Choroid plexus epithelial cell (primary cell): ENCODE results near the gene GLB1L.

Experiments
- DNase-seq: peaks from one replicate; pipeline ENCODE4 v3.0.0-alpha.2; 2010; ENCODE audit warnings: low read depth
- H3K4me3 ChIP-seq: 2 replicates; pipeline ENCODE4 v1.5.1; 2011; ENCODE audit warnings: low read depth, mild to moderate bottlenecking, control low read depth, low read length, moderate library complexity
- TF ChIP-seq, protein P1 (sequence below): conservative IDR thresholded peaks from 2 replicates; pipeline ENCODE4 v1.5.1; 2011; ENCODE audit warnings: low read depth, mild to moderate bottlenecking, control low read depth, inconsistent platforms, low read length, moderate library complexity

The GLB1L gene

DNA sequence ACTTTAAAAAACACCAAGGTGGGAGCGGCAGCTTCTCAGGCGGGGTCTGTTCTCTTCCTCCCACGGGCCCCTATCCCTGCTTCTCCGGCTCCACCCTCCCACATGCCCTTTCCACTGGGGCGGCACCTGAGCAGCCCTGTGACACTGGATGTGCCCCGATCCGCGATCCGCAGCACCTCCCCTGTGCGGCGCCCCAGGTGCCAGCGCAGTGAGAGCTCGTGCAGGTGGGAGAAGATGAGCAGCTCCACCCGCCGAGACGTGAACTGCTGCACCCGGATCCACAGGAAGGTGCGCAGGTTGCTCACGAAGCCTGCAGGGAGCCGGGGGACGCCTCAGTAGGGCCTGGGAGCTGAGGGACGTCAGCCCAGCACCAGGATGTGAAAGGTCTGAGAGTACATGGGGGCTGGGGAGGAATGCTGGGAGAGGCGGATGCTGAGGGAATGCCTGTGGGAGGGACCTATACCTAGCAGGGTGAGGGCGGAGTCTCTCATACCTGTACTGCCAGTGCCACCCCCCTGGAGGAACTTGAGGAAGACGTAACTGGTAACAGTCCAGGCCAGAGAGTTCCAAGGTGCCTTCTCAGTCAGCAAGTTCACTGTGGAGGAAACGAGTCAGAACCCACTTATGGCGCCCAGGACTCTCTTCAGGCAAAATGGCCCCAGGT is 29.2 kb downstream of the GLB1L start:
- DNase-seq, result no peak
- H3K4me3 ChIP-seq, result no peak overlapping the region
- TF ChIP-seq, protein P1, sequence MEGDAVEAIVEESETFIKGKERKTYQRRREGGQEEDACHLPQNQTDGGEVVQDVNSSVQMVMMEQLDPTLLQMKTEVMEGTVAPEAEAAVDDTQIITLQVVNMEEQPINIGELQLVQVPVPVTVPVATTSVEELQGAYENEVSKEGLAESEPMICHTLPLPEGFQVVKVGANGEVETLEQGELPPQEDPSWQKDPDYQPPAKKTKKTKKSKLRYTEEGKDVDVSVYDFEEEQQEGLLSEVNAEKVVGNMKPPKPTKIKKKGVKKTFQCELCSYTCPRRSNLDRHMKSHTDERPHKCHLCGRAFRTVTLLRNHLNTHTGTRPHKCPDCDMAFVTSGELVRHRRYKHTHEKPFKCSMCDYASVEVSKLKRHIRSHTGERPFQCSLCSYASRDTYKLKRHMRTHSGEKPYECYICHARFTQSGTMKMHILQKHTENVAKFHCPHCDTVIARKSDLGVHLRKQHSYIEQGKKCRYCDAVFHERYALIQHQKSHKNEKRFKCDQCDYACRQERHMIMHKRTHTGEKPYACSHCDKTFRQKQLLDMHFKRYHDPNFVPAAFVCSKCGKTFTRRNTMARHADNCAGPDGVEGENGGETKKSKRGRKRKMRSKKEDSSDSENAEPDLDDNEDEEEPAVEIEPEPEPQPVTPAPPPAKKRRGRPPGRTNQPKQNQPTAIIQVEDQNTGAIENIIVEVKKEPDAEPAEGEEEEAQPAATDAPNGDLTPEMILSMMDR, result no peak

DNA sequence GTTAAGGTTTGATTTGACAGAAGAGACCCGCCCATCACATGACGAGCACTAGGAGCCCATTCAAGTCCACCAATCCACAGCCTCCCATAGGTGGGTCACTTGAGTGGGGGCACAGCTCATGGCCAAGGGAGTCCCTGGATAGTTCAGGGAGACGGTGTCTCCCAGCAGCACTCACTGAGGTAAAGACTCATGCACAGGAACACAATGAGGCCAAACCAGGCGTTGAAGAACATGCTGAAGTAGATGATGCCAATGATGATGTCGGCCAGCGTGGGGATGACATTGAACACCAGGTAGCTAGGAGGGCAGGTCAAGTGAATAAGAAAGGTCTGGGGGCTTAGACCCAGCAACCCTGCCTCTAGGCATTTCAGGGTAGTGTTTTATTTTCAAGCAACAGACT is 30.5 kb downstream of the GLB1L start:
- H3K4me3 ChIP-seq, result no peak overlapping the region
- DNase-seq, result no peak

DNA sequence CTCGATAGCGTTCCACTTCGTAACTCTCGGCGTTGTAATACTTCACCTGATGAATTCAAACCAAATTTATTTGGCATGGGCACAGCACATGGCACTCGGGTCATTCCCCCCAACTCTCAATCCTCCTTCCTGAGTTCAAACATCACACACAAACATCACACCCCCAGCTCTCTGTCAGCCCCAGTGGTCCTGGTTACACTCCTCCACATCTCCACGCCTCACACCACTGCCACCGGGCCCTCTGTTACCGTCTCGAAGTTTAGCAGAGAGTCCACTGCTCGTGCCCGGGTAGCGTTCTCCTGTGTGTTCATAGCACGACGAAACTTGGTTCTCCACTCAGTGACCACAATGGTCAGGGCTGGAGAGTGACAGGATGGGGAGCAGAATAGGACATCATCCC is 31.1 kb downstream of the GLB1L start:
- TF ChIP-seq, protein P1, result no peak
- no peak overlapping the region for H3K4me3 ChIP-seq
- no peak for DNase-seq

More for the DNA sequence above, 30.5 kb downstream of the GLB1L start:
- TF ChIP-seq, protein P1, result no peak

DNA sequence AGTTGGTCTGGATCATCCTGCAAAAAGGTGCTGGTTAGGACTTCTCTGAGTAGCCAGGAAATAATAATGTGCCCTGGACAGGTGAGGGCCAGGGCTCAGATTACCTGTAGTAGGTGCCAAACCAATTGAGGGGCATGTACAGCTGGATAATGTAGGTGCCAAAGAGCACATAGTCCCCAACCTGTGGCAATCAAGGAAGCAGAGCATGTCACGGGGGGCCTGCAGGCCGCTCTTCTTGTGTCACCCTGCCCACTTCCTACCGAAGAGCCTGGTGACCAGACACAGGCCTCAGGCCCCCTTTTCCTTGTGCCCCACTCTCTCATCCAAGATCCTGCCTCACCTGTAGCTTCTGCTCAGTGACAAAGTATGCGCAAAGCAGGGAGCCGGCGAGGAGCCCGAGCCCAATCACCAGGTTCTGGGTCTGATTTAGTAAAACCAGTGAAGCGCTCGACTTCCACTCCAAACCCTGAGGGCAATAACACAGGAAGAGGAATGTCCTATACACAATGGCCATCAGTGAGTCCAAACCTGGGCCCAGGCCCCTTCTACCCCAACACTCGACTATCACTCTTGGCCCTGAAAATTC is 31.7 kb downstream of the GLB1L start:
- no peak for DNase-seq
- no peak overlapping the region for H3K4me3 ChIP-seq
- TF ChIP-seq, protein P1, result no peak

DNA sequence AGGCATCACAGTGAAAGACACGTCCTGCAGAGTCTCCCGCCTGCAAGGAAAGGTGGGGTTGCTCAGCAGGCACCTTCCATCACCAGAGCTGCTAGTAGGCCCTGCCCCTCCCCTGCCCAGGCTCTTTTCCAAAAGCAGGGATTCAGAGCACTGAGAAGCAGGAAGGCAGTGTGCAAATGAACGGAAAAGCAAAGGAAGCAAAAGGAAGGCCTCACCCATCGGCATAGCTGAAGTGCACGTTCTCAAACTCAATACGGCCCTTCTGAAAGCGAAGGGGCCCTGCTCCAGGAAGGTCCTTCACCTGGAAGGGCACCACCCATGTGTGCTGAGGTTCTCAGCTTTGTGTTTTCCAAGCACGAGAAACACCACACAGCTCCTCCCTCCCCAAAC is 32.2 kb downstream of the GLB1L start:
- TF ChIP-seq, protein P1, result no peak
- H3K4me3 ChIP-seq, result no peak overlapping the region
- DNase-seq, result no peak

DNA sequence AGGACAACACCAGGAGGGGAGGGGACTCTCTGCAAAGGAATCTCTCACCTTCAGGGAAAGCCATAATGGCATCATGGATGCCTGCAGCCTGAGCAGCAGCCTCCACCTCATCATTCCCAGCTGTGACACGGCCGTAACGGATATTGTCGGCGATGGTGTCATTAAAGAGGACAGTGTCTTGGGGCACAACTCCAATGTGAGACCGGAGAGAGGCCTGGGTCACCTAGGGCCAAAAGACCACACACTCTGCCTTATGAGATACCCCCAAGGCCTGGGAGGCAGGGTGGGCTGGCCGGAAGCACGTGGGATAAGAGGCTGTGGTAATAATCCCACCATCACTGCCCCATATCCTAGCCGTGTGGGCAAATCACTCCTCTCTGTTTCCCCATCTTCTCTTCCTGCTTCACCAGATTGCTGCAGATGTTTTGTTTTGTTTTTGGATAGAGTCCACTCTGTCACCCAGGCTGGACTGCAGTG is 34.3 kb downstream of the GLB1L start:
- TF ChIP-seq, protein P1, result no peak
- no peak overlapping the region for H3K4me3 ChIP-seq
- DNase-seq, result no peak
